Osteocyte (in vitro differentiated cells): ENCODE data around the gene FOXN1. TPM values are rescaled to one million over a fixed set of nuclear protein-coding genes. Genes with fewer than 3 reads are reported as not detected.

Experiments
- DNase-seq: peaks from one replicate; pipeline ENCODE4 v3.0.0; 2021; ENCODE audit warnings: mixed read lengths; ENCODE audit not compliant: unreplicated experiment; ENCODE audit errors: extremely low spot score
- H3K27ac Mint-ChIP-seq: one replicate; pipeline ENCODE4 v1.8.0; 2021; ENCODE audit warnings: mild to moderate bottlenecking, mixed read lengths; ENCODE audit not compliant: unreplicated experiment
- H3K27me3 Mint-ChIP-seq: one replicate; pipeline ENCODE4 v1.8.0; 2021; ENCODE audit warnings: mixed read lengths; ENCODE audit not compliant: unreplicated experiment
- H3K36me3 Mint-ChIP-seq: one replicate; pipeline ENCODE4 v1.8.0; 2021; ENCODE audit warnings: mixed read lengths; ENCODE audit not compliant: unreplicated experiment
- H3K4me1 Mint-ChIP-seq: one replicate; pipeline ENCODE4 v1.8.0; 2021; ENCODE audit warnings: mixed read lengths; ENCODE audit not compliant: unreplicated experiment
- H3K4me3 Mint-ChIP-seq: one replicate; pipeline ENCODE4 v1.8.0; 2021; ENCODE audit warnings: mild to moderate bottlenecking, moderate library complexity, mixed read lengths; ENCODE audit not compliant: unreplicated experiment
- H3K9me3 Mint-ChIP-seq: one replicate; pipeline ENCODE4 v1.8.0; 2021; ENCODE audit warnings: mixed read lengths; ENCODE audit not compliant: unreplicated experiment
- total RNA-seq: library from RNA; stranded (reverse); gene quantifications from 2 replicates; pipeline ENCODE4 v1.2.1, GENCODE V29; 2021
- TF ChIP-seq, protein P1 (sequence below): fragments of 200-600 bp; sonication (generic); IDR thresholded peaks from 2 replicates; pipeline ENCODE4 v1.5.0; 2021; ENCODE audit warnings: antibody characterized with exemption, mild to moderate bottlenecking, moderate library complexity

Gene FOXN1
- total RNA-seq, 1 donor from 2014 or later: not detected

DNA sequence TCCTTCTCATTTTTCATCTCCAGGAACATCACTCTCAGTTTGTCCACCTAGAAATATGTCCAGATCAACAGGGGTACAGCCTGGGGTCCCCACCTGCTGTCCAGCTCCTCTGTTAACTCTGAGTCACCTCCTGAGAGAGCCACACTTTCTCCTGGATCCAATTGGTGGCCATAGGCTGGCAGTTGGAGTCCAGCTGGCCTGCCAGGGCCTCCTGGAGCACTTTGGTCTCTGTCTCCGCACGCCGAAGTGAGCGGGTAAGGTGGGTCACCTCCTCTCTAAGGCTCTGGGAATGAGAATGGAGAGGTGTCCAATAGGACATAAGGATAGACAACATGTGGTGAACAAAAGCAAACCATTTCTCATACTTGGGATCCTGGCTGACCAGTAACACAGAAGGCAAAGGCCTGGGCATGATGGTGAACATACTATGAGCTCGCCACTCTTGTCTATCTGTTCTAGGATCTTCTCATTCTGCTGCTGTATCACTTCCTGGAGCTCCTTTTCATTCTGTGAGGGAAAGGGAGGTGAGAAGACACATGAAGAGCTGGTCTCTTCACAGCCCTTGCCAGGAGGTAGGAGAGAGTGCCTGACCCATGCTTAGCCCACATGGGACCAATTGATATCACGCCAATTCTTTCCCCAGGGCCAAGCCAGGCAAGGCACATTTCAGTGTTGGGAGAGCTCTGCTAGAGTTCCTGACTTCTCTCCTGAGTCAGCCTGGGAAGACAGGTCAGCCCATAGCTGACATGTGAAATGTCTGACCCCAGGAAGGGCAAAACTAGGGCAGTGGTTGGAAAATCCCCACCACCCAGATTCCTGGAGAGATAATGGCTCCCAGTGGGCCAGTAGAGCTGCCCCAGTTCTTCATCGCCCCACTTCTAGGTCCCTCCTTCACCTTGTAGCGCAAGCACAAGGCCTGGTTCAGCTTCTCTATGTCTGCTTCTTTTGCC is 72.4 kb downstream of the FOXN1 start:
- no peaks in the 10 kb centered on the region for H3K9me3 Mint-ChIP-seq
- TF ChIP-seq, protein P1, sequence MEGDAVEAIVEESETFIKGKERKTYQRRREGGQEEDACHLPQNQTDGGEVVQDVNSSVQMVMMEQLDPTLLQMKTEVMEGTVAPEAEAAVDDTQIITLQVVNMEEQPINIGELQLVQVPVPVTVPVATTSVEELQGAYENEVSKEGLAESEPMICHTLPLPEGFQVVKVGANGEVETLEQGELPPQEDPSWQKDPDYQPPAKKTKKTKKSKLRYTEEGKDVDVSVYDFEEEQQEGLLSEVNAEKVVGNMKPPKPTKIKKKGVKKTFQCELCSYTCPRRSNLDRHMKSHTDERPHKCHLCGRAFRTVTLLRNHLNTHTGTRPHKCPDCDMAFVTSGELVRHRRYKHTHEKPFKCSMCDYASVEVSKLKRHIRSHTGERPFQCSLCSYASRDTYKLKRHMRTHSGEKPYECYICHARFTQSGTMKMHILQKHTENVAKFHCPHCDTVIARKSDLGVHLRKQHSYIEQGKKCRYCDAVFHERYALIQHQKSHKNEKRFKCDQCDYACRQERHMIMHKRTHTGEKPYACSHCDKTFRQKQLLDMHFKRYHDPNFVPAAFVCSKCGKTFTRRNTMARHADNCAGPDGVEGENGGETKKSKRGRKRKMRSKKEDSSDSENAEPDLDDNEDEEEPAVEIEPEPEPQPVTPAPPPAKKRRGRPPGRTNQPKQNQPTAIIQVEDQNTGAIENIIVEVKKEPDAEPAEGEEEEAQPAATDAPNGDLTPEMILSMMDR: no peak
- H3K4me1 Mint-ChIP-seq: peaks cover 5% of the 10 kb centered on the region
- no peak overlapping the region for H3K4me3 Mint-ChIP-seq
- no peak overlapping the region for H3K27ac Mint-ChIP-seq
- DNase-seq: no peak
- H3K27me3 Mint-ChIP-seq: no peaks in the 10 kb centered on the region
- peaks cover 6% of the 10 kb centered on the region for H3K36me3 Mint-ChIP-seq

GRCh38 chr17:28579526-28579925 is 73.4 kb downstream of the FOXN1 start:
- Mint-ChIP-seq H3K27ac (no peak overlapping the region), H3K4me3 (no peak overlapping the region), H3K9me3 (no peaks in the 10 kb centered on the region), H3K27me3 (no peaks in the 10 kb centered on the region), H3K4me1 (peaks cover 5% of the 10 kb centered on the region), H3K36me3 (peaks cover 6% of the 10 kb centered on the region)
- TF ChIP-seq, protein P1: no peak
- DNase-seq: no peak

DNA sequence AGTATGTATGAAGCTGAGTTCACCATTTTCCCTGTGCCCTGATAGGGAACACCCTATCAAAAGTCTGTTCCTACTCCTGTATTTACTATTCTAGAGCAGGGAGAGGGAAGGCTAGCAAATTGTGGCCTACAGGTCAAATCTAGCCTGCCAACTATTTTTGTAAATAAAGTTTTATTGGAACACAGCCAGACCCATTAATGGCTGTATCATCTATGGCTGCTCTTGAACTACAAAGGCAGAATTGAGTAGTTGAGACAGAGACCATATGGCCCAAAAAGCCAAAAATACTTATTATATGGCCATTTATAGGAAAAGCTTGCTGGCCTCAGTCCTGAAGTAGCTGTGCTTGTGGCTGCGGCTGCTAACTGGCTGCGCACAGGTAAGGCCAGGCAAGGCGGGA is 74.8 kb downstream of the FOXN1 start:
- H3K4me3 Mint-ChIP-seq: no peak overlapping the region
- peaks cover 5% of the 10 kb centered on the region for H3K4me1 Mint-ChIP-seq
- no peak for DNase-seq
- TF ChIP-seq, protein P1: no peak
- H3K36me3 Mint-ChIP-seq: peaks cover 9% of the 10 kb centered on the region
- no peak overlapping the region for H3K27ac Mint-ChIP-seq
- H3K9me3 Mint-ChIP-seq: no peaks in the 10 kb centered on the region
- H3K27me3 Mint-ChIP-seq: no peaks in the 10 kb centered on the region

GRCh38 chr17:28582513-28582912 is 76.4 kb downstream of the FOXN1 start:
- no peak for DNase-seq
- H3K4me3 Mint-ChIP-seq: no peak overlapping the region
- TF ChIP-seq, protein P1: no peak
- no peak overlapping the region for H3K27ac Mint-ChIP-seq
- no peaks in the 10 kb centered on the region for H3K27me3 Mint-ChIP-seq
- no peaks in the 10 kb centered on the region for H3K9me3 Mint-ChIP-seq
- no peaks in the 10 kb centered on the region for H3K4me1 Mint-ChIP-seq
- H3K36me3 Mint-ChIP-seq: peaks cover 9% of the 10 kb centered on the region

GRCh38 chr17:28584434-28584833 is 78.3 kb downstream of the FOXN1 start:
- Mint-ChIP-seq H3K4me1 (no peaks in the 10 kb centered on the region), H3K4me3 (no peak overlapping the region), H3K9me3 (no peaks in the 10 kb centered on the region), H3K36me3 (peaks cover 6% of the 10 kb centered on the region), H3K27ac (no peak overlapping the region), H3K27me3 (no peaks in the 10 kb centered on the region)
- TF ChIP-seq, protein P1: no peak
- no peak for DNase-seq
